HG02885 (cell line): Measurements from ENCODE around the gene RANGAP1.

ENCODE experiments used
- ATAC-seq: cut with Tn5 transposase; IDR thresholded peaks from one replicate; pipeline ENCODE4 v1.9.1; 2021; ENCODE audit warnings: mild to moderate bottlenecking; ENCODE audit not compliant: unreplicated experiment, poor library complexity

RANGAP1 gene, protein sequence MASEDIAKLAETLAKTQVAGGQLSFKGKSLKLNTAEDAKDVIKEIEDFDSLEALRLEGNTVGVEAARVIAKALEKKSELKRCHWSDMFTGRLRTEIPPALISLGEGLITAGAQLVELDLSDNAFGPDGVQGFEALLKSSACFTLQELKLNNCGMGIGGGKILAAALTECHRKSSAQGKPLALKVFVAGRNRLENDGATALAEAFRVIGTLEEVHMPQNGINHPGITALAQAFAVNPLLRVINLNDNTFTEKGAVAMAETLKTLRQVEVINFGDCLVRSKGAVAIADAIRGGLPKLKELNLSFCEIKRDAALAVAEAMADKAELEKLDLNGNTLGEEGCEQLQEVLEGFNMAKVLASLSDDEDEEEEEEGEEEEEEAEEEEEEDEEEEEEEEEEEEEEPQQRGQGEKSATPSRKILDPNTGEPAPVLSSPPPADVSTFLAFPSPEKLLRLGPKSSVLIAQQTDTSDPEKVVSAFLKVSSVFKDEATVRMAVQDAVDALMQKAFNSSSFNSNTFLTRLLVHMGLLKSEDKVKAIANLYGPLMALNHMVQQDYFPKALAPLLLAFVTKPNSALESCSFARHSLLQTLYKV

DNA sequence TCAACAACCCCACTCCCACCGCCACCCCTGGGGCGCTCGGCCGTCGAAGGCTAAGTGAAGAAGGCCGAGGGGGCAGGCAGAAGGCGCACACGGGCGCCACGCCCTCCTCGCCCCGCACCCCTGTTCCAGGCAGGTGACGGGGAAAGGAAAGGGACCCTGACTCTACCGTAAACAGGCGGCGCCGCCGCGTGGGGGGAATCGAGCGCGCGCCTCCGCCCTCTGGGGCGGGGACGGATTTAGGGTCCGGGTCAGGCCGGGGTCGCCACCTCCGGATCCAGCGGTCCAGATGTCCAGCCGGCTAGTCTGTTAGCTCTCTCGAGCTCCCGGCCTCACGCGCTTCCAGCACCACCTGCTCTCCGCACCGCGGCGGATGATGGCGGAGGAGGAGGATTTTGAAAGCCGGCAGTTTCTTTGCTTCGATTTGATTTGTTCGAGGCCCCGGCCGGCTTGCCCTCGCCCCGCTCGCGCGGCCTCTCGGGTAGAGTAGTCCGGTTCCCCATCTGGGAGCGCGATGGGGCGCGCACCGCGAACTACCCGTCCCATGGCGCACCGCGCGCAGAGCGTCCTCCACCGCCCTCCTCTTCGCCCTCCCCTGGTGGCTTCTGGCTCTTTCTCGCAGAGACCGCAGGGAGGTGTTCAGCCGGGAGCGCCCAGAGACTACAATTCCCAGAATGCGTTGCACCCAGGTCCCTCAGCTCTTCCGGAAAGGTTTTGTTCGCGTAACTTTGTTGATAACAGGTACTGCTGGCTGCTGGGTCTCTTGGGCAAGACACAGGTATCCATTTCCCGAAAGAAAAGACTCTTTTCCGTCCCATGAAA is at the start of gene RANGAP1:
Gene RANGAP1, minus strand, starts transcription at position 368 of the 819 bp plus-strand sequence. CDS start 5,143 bp downstream, outside the sequence.
- peak; percentile 97 for ATAC-seq

GRCh38 chr22:41334951-41335635 is 49.1 kb upstream of the RANGAP1 start:
- ATAC-seq = no peak

DNA sequence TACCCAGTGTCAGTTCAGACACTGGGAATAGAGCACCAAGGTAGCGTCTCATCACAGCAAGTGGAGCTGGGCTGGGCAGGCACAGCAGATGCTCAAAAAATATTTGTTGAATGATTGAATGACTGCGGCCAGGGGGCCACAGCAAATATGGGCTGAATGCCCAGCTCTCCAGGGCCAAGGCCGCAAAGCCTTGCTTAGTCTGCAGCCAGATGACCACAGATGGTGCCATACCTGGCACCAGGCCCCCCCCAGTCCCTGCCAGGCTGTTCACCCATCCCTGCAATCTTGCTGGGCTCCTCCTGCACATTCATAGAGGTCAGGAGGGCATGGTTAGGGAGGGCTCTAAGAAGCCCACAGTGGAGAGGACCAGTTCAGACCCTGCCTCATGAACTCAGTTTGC is 48.2 kb upstream of the RANGAP1 start:
- ATAC-seq = no peak

GRCh38 chr22:41333806-41334205 is 47.8 kb upstream of the RANGAP1 start:
- no peak for ATAC-seq

GRCh38 chr22:41332217-41332939 is 46.4 kb upstream of the RANGAP1 start:
- ATAC-seq = no peak

DNA sequence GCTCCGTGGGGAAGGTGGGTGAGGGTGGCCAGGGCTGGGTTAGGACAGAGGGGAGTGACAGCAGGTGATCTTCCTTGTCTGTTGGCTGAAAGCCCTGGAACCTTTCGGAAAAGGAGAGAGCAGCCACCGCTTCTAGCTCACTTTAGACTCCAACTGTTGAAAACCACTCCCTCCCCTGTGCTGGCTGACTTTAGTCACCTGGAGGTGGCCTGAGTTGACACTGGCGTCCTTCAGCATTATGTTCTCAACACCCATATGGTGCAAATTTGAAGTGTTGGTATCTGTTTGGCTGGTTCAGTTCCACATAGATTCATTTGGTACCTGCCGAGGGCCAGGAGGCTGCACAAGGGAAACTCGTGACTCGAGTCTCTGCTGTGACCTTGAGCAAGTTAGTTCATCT is 44.2 kb upstream of the RANGAP1 start:
- no peak for ATAC-seq

GRCh38 chr22:41327124-41327523 is 41.1 kb upstream of the RANGAP1 start:
- ATAC-seq = no peak

DNA sequence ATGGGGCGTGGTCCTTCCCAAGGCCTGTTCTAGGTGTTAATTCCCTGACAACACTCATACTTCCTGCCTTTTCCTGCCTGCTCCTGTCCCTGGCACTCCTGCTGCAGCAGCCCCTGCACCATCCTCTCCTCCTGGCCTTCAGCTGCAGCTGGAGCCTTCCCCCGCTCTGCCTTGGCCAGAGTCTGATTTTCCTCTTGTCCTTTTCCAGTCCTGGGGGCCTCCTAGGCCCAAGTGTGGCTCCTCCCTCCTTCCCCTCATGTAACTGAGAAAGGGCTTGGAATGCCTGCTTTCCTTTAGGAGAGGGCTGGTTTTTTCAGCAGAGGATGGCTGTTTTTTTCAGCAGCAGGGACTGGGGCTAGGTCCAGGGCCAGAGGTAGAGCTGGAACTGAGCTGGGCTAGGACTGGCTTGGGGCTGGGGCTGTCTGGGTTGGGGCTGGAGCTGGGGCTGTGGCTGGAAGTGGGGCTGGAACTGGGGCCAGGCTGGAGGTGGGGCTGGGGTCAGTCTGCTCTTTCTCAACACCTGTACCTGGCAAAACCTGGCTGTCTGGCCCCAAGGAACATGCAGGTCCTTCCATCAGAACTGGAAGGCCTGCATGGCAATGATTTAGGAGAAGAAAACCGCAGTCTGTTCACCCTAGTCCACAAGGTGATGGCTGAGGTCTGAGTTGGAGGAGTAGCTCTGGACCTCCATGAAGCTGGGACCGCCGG is 39.0 kb upstream of the RANGAP1 start:
- no peak for ATAC-seq

DNA sequence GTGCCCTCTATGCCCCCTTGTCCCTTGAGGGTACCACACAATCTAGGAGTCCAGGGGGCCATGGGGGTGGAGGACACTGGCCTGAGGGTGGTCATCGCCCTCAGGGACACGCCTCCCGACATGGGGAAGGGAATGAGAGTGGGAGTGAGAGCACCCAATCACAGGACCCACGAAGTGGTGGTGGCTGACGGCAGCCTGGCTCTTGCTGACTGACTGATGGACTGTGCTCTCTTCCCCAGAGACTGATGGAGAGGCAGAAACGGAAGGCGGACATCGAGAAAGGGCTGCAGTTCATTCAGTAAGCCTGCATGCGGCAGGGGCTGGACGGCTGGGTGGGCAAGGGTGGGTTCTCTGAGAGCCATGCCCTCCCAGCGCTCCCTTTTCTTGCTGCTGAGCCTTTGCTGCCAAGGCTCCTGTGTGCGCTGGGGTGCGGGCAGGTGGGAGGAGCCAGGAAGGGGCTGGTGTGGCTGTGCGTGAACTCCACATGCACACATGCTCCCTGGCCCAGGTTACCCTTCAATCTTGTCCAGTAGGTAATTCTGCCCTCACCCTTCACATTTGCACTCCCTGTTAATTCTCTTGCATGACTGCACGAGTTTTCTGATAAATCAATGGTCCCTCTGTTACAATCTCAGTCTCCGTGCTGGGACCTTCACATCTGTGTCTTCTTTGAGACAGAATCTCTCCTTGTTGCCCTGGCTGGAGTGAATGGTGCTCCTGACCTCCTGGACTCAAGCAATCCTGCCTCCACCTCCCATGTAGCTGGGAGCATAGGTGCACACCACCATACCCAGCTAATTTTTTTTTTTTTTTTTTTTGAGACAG is 34.6 kb upstream of the RANGAP1 start:
- ATAC-seq = no peak

GRCh38 chr22:41315586-41315985 is 29.6 kb upstream of the RANGAP1 start:
- no peak for ATAC-seq

- no peak for ATAC-seq
Measured at GRCh38 chr22:41314821-41315220, 28.8 kb upstream of the RANGAP1 start.

GRCh38 chr22:41311487-41311886 is 25.5 kb upstream of the RANGAP1 start:
- no peak for ATAC-seq

- ATAC-seq = no peak
Measured at GRCh38 chr22:41310336-41310735, 24.3 kb upstream of the RANGAP1 start.

DNA sequence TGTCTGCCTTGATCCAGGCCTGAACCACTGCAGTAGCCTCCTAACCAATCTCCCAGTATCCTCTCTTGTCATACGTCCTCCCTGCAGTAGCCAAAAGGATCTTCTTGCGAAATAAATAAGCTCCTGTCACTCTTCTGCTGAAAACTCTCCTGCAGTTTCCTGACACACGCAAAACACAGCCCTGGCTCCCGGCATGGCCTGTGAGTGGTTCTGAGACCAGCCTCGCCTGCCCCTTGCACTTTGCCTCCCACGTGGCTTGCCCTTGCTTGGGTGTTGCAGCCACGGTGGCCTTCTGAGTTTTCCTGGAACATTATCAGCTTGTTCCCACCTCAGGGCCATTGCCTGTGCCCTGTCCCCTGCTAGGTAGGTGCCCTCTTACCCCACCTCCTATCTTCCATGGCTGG is 22.6 kb upstream of the RANGAP1 start:
- no peak for ATAC-seq

GRCh38 chr22:41308054-41308453 is 22.1 kb upstream of the RANGAP1 start:
- no peak for ATAC-seq

DNA sequence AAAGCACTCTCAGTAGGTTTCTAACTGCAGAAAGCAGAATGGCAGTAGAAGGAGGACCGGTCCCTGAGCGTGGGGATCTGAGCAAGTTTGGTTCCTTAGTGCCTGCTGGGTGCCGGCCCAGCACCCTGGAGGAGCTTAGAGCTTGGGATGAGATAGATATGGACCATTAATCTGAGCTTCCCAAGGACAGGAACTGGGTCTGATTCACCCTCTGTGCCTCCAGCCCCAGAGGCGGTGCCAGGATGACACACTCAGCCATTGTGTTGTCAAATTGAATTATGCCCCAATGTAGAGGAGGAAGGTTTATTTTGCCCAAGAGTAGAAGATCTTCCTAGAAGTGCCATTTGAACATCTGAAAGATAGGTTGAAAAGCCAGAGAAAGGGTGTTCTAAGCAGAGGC is 19.7 kb upstream of the RANGAP1 start:
- no peak for ATAC-seq

DNA sequence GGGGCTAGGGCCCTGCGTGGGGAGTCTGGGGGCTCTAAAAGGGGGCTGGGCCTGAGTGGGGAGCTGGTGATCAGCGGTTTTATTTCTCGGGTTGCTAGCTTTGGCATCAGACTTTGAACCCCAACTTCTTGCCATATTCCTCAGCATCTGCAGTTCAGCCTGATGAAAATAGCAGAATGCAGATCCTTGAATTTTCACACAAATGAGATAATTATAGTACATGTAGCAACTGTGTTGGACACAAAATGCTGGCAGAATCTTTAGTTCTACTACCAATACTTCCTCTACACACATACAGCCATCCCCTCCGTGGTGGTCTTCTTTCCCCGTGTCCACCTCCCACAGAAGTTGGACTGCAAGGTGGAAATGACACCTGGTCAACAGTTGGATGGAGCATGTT is 16.8 kb upstream of the RANGAP1 start:
- ATAC-seq = no peak

DNA sequence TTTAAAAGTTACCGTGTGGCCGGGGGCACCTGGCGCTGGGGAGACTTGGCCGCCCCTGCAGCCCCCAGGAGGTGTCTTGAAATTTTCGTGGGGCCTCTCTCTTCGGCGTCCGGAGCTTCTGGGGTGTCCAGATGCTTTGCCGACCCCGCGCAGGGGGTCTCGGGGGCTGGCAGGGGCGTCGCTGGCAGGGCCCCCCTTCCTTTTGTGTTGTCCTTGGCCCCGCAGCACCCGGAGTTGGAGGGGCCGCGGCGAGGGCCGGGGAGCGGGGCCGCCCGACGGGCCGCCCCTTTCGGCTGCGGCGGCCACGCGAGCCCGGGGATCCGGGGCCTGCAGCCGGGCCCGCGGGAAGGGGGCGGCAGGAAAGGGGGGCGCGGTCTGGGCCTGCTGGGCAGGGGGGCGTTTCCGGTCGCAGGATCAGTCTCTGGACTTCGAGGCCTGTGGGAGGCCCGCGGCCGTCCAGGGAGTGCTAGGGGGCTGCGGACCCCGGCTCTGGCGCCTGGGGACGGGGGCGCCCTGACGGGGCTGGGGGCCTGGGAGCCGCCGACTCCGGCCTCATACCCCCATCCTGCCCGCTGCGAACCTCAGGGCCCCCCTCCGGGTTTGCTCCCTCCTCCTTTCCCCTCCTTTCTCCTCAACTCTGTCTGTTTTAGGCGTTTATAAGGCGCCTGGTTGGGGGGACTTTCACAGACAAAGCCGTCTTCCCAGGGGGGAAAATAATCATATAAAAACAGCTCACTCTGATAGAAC is 16.2 kb upstream of the RANGAP1 start:
- ATAC-seq = no peak
